K562 (cell line): Measurements from ENCODE around the gene THEMIS. TPM values are rescaled to one million over a fixed set of nuclear protein-coding genes. Genes with fewer than 3 reads are reported as not detected.
"Not testable (repeated sequence)": the region's sequence is repeated elsewhere in the genome, so short reads cannot be mapped to it uniquely, and the experiment has no call there.

ENCODE experiments used
- ATAC-seq: fragments of 200-7000 bp; cut with Tn5 transposase; 3 replicates; pipeline ENCODE4 v1.9.1; 2020; ENCODE audit warnings: moderate library complexity
- BruUV-seq: library from RNA; stranded (reverse); fragments of 400-500 nt; replicated peaks from 2 replicates; lab custom pipeline; 2021; lab: Mats Ljungman, UMichigan
- CTCF ChIA-PET: fragments of 300-600 bp; formaldehyde crosslinking; extraction: SDS; loops from one replicate; lab custom pipeline; 2021; ENCODE audit warnings: low intra/inter-chr PET ratio; lab: Yijun Ruan, JAX
- POLR2A ChIA-PET: fragments of 300-600, 350-650 bp; sonication (Branson Sonifier 250); formaldehyde crosslinking; extraction: SDS; loops from one replicate; lab custom pipeline; 2021; ENCODE audit warnings: antibody characterized with exemption, inconsistent platforms; lab: Yijun Ruan, JAX
- DNase-seq, 4 experiments: peaks; one replicate each; pipeline versions ENCODE4 v3.0.0 to v3.0.0-alpha.2; 2011 to 2018; ENCODE audit warnings: low spot score in 3 of 4, mixed read lengths in 3 of 4; ENCODE audit errors: extremely low read depth in 1 of 4
- FAIRE-seq: peaks from 2 replicates; lab custom pipeline; 2011; peaks lifted over from hg19 to GRCh38; lab: Jason Lieb, UNC
- H2AFZ ChIP-seq: 2 replicates; pipeline ENCODE4 v1.6.0; 2011; ENCODE audit warnings: low read depth, low read length, control low read depth, inconsistent platforms
- H3K27ac ChIP-seq: fragments of 200-600 bp; 3 replicates; pipeline ENCODE4 v1.8.0; 2011; ENCODE audit warnings: low read depth, mild to moderate bottlenecking, control low read depth, inconsistent platforms, low read length, moderate library complexity, mixed read lengths; ENCODE audit errors: extremely low read depth
- H3K27me3 ChIP-seq, 2 experiments: fragments of 300-600 bp in 1 of 2; 2 replicates in 1 of 2; 3 replicates in 1 of 2; pipeline versions ENCODE4 v1.6.0 to v1.8.0; 2011; ENCODE audit warnings: inconsistent platforms in 2 of 2, low read length in 2 of 2, mild to moderate bottlenecking in 1 of 2, mixed read lengths in 1 of 2, moderate library complexity in 1 of 2; ENCODE audit not compliant: control insufficient read depth in 2 of 2, insufficient read depth in 2 of 2
- H3K36me3 ChIP-seq: fragments of 300-600 bp; 3 replicates; pipeline ENCODE4 v1.8.0; 2011; ENCODE audit warnings: mild to moderate bottlenecking, low read length, inconsistent platforms; ENCODE audit not compliant: control insufficient read depth, insufficient read depth
- H3K4me1 ChIP-seq, 2 experiments: fragments of 200-600 bp in 1 of 2; replicated peaks in 1 of 2; 2 replicates in 1 of 2; 3 replicates in 1 of 2; pipeline versions ENCODE4 v1.5.1 to v1.8.0; 2011; ENCODE audit warnings: inconsistent platforms in 2 of 2, low read length in 2 of 2, mild to moderate bottlenecking in 1 of 2, mixed read lengths in 1 of 2, moderate library complexity in 1 of 2; ENCODE audit not compliant: control insufficient read depth in 2 of 2, insufficient read depth in 2 of 2
- H3K4me2 ChIP-seq: 2 replicates; pipeline ENCODE4 v1.6.1; 2011; ENCODE audit warnings: low read length, control low read depth, inconsistent platforms, mixed read lengths; ENCODE audit not compliant: insufficient read depth
- H3K4me3 ChIP-seq: fragments of 200-600 bp; sonication (generic), shearing (Covaris generic); 2 replicates; pipeline ENCODE4 v1.5.1; 2016; ENCODE audit warnings: control low read depth, inconsistent platforms
- H3K79me2 ChIP-seq: fragments of 200-600 bp; 3 replicates; pipeline ENCODE4 v1.8.0; 2011; ENCODE audit warnings: low read length, inconsistent platforms; ENCODE audit not compliant: control insufficient read depth, insufficient read depth
- H3K9ac ChIP-seq, 2 experiments: 2 replicates each; pipeline versions ENCODE4 v1.6.0 to v1.6.1; 2011; ENCODE audit warnings: low read depth in 2 of 2, low read length in 2 of 2, control low read depth in 1 of 2, inconsistent platforms in 1 of 2, mild to moderate bottlenecking in 1 of 2, mixed read lengths in 1 of 2; ENCODE audit not compliant: insufficient read depth in 1 of 2
- H3K9me1 ChIP-seq: one replicate; pipeline ENCODE4 v1.6.0; 2011; ENCODE audit warnings: inconsistent platforms, mild to moderate bottlenecking, low read length, moderate library complexity; ENCODE audit not compliant: control insufficient read depth, insufficient read depth
- H3K9me3 ChIP-seq: replicated peaks from 2 replicates; pipeline ENCODE4 v1.5.1; 2011; ENCODE audit warnings: low read depth, low read length, inconsistent platforms; ENCODE audit not compliant: control insufficient read depth, insufficient read depth
- H4K20me1 ChIP-seq: replicated peaks from 2 replicates; pipeline ENCODE4 v1.6.1; 2011; ENCODE audit warnings: low read length, inconsistent platforms, mixed read lengths; ENCODE audit not compliant: control insufficient read depth, insufficient read depth
- CBX2 ChIP-seq: fragments of 200-600 bp; sonication (generic); IDR thresholded peaks from one replicate; pipeline ENCODE4 v1.6.1; 2012; ENCODE audit warnings: mild to moderate bottlenecking, low read length, inconsistent platforms; ENCODE audit not compliant: insufficient read depth, poor library complexity, severe bottlenecking
- CREB1 ChIP-seq, 2 experiments: sonication (generic) in 1 of 2; formaldehyde crosslinking in 1 of 2; IDR thresholded peaks; 2 replicates each; pipeline versions ENCODE4 v1.6.1 to v1.8.0; 2012 to 2022; ENCODE audit warnings: inconsistent platforms in 1 of 2, mild to moderate bottlenecking in 1 of 2, missing genetic modification reagents in 1 of 2, moderate library complexity in 1 of 2
- FOXJ2 ChIP-seq: fragments of 200-800 bp; sonication (Bioruptor generic); IDR thresholded peaks from 2 replicates; pipeline ENCODE4 v1.6.1; 2016; ENCODE audit warnings: missing genetic modification characterization, missing compliant biosample characterization
- HDGF ChIP-seq: fragments of 450-650 bp; IDR thresholded peaks from 2 replicates; pipeline ENCODE4 v1.6.1; 2016
- KDM5B ChIP-seq: fragments of 200-600 bp; sonication (generic); IDR thresholded peaks from 2 replicates; pipeline ENCODE4 v1.6.1; 2012; ENCODE audit warnings: low read depth, mild to moderate bottlenecking, moderate library complexity, low read length, control low read depth, inconsistent platforms; ENCODE audit not compliant: insufficient replicate concordance
- KLF16 ChIP-seq: IDR thresholded peaks from 2 replicates; pipeline ENCODE4 v1.6.1; 2016; ENCODE audit warnings: antibody characterized with exemption
- MXI1 ChIP-seq: IDR thresholded peaks from 2 replicates; pipeline ENCODE4 v1.6.1; 2011; ENCODE audit warnings: low read depth, mild to moderate bottlenecking, improper control_type of control experiment, low read length
- MYBL2 ChIP-seq, 2 experiments: fragments of 450-650 bp in 1 of 2; sonication (generic) in 1 of 2; formaldehyde crosslinking in 1 of 2; IDR thresholded peaks; 2 replicates each; pipeline versions ENCODE4 v1.6.1 to v1.8.1; 2017 to 2022; ENCODE audit warnings: borderline replicate concordance in 1 of 2, inconsistent platforms in 1 of 2, low read depth in 1 of 2, mild to moderate bottlenecking in 1 of 2, missing genetic modification reagents in 1 of 2, moderate library complexity in 1 of 2
- RBM34 ChIP-seq: fragments of 200-400 bp; formaldehyde crosslinking; IDR thresholded peaks from 2 replicates; pipeline ENCODE4 v1.6.1; 2018; ENCODE audit warnings: low read length, borderline replicate concordance; ENCODE audit not compliant: insufficient read depth
- RFX1 ChIP-seq: fragments of 450-650 bp; IDR thresholded peaks from 2 replicates; pipeline ENCODE4 v1.6.1; 2016; ENCODE audit warnings: mild to moderate bottlenecking, moderate library complexity
- SNIP1 ChIP-seq: fragments of 450-650 bp; IDR thresholded peaks from 2 replicates; pipeline ENCODE4 v1.7.1; 2017; ENCODE audit warnings: low read depth, mild to moderate bottlenecking
- TARDBP ChIP-seq: fragments of 450-650 bp; IDR thresholded peaks from 2 replicates; pipeline ENCODE4 v1.6.1; 2016
- ZNF347 ChIP-seq: fragments of 450-650 bp; formaldehyde crosslinking; IDR thresholded peaks from 2 replicates; pipeline ENCODE4 v1.4.0; 2020; ENCODE audit warnings: low read depth, mild to moderate bottlenecking, moderate library complexity
- ZZZ3 ChIP-seq: fragments of 450-650 bp; IDR thresholded peaks from 2 replicates; pipeline ENCODE4 v1.6.1; 2016; ENCODE audit warnings: antibody characterized with exemption, mild to moderate bottlenecking, moderate library complexity
- in situ Hi-C: fragments of 300-500 bp; cut with MboI; formaldehyde crosslinking; loops from 4 replicates; pipeline ENCODE4 v1.15.0; 2018; ENCODE audit warnings: inconsistent platforms, mixed read lengths
- intact Hi-C: fragments of 100-400 bp; cut with micrococcal nuclease; formaldehyde crosslinking; loops from 2 replicates; pipeline ENCODE4 v1.14.2; 2022
- polyA plus RNA-seq, 8 experiments: library from polyadenylated mRNA; depleted of rRNA in 4 of 8; stranded (reverse) in 5 of 8; unstranded in 3 of 8; fragments of >200 nt; fragmentation: Nextera tagmentation in 2 of 8; fragmentation: Illumina TruSeq in 1 of 8; extraction: Ambion mirVana in 2 of 8; extraction: Trizol in 1 of 8; gene quantifications; 2 replicates each; pipeline versions ENCODE4 v1.2.1 to v1.2.3, GENCODE V29; 2011 to 2014; ENCODE audit warnings: inconsistent platforms in 1 of 8, missing spikeins in 1 of 8
- total RNA-seq, 7 experiments: library from RNA; depleted of rRNA in 6 of 7; stranded (reverse); fragments of >200 nt in 6 of 7; fragmentation: Illumina TruSeq in 2 of 7; extraction: Trizol in 2 of 7; gene quantifications; 2 replicates each; pipeline versions ENCODE4 v1.2.1 to v1.2.3, GENCODE V29; 2011 to 2021; ENCODE audit warnings: low replicate concordance in 1 of 7
- TF ChIP-seq, protein P1 (sequence below): fragments of 450-650 bp; IDR thresholded peaks from 2 replicates; pipeline ENCODE4 v1.6.1; 2017; ENCODE audit warnings: antibody characterized with exemption

The THEMIS gene
- total and polyA plus RNA-seq, 9 of the 15 experiments (the other 6 are each of a cell fraction or from before 2014, with no cell fraction given) = 0.09 TPM; not detected in 8

DNA sequence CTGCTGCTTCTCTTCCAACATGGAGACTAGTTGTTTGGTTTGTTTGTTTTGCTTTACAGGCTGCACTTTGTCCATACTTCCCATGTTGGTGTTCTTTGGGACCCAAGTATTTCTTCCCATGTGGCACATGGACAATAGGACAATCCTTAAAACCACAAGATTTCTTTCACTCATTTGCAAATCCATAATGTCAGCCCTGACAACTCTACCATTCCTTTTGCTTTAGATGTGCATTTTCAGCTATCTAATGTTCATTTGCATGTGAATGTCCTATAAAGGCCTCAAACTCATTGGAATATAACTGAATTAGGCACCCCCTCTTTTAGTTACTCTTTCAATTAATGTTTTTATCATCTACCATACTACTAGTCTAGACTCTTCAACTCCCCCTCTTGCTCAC is 16.7 kb downstream of the THEMIS start:
- no peak overlapping the region for H3K4me2 ChIP-seq
- TF ChIP-seq CBX2 = no peak
- no peak for TF ChIP-seq SNIP1
- TF ChIP-seq RBM34 = no peak
- no peak for TF ChIP-seq KDM5B
- no peak for TF ChIP-seq TARDBP
- TF ChIP-seq, protein P1, sequence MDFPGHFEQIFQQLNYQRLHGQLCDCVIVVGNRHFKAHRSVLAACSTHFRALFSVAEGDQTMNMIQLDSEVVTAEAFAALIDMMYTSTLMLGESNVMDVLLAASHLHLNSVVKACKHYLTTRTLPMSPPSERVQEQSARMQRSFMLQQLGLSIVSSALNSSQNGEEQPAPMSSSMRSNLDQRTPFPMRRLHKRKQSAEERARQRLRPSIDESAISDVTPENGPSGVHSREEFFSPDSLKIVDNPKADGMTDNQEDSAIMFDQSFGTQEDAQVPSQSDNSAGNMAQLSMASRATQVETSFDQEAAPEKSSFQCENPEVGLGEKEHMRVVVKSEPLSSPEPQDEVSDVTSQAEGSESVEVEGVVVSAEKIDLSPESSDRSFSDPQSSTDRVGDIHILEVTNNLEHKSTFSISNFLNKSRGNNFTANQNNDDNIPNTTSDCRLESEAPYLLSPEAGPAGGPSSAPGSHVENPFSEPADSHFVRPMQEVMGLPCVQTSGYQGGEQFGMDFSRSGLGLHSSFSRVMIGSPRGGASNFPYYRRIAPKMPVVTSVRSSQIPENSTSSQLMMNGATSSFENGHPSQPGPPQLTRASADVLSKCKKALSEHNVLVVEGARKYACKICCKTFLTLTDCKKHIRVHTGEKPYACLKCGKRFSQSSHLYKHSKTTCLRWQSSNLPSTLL = no peak
- TF ChIP-seq FOXJ2 (tag) = no peak
- TF ChIP-seq MXI1 = no peak
- no peak for TF ChIP-seq MYBL2 (IDR thresholded peaks at IDR 0.05; ENCODE audit: low read depth)
- no peak for TF ChIP-seq MYBL2 (CRISPR knock-in tag; IDR thresholded peaks at IDR 0.05; ENCODE audit: borderline replicate concordance)
- no peak for TF ChIP-seq RFX1
- TF ChIP-seq KLF16 = no peak
- no peak for TF ChIP-seq CREB1 (IDR thresholded peaks at IDR 0.05)
- no peak for TF ChIP-seq CREB1 (CRISPR knock-in tag; IDR thresholded peaks at IDR 0.05)
- TF ChIP-seq HDGF = no peak
- TF ChIP-seq ZZZ3 = no peak
- TF ChIP-seq ZNF347 (CRISPR knock-in tag) = no peak
- no peak overlapping the region for H3K9ac ChIP-seq
- ChIA-PET POLR2A (no interaction called here), CTCF (no interaction called here)
- H3K27me3 ChIP-seq = no peaks in the 10 kb centered on the region
- no peaks in the 10 kb centered on the region for H3K4me1 ChIP-seq
- no peaks in the 10 kb centered on the region for H3K36me3 ChIP-seq
- no peak overlapping the region for H3K27ac ChIP-seq
- ATAC-seq = no peak
- in situ Hi-C loops (no loop called here), intact Hi-C loops (no loop called here)
- no peak overlapping the region for H2AFZ ChIP-seq
- BruUV-seq = no TSS peak
- H4K20me1 ChIP-seq = no peaks in the 10 kb centered on the region
- FAIRE-seq = no peak
- H3K9me3 ChIP-seq = no peaks in the 10 kb centered on the region; the same call in 1 of the 2 replicates
- no peaks in the 10 kb centered on the region for H3K79me2 ChIP-seq
- H3K9me1 ChIP-seq = no peaks in the 10 kb centered on the region
- no peak overlapping the region for H3K4me3 ChIP-seq
- no peak for DNase-seq

DNA sequence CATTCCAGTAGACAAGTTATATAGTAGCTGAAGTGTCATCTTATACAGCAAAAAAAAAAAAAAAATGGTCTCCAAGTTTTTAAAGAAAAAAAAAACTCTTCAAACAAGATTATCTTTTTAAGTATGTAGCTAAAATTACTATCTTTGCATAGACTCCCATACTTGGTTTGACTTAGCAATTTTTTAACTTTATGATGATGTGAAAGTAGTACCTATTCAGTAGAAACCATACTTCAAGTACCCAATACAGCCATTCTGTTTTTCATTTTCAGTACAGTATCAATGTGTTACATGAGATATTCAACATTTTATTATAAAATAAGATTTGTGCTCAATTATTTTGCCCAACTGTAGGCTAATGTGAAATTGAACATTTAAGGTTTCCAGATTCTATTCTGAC is 18.9 kb downstream of the THEMIS start:
- in situ Hi-C loops, DNase-seq, CTCF ChIA-PET, H3K79me2 ChIP-seq, H3K4me3 ChIP-seq, H3K4me1 ChIP-seq, H3K36me3 ChIP-seq, H3K27me3 ChIP-seq, BruUV-seq, H2AFZ ChIP-seq, POLR2A ChIA-PET, H3K9me3 ChIP-seq, H3K9me1 ChIP-seq, FAIRE-seq, H3K27ac ChIP-seq, H4K20me1 ChIP-seq, intact Hi-C loops, H3K9ac ChIP-seq, ATAC-seq, H3K4me2 ChIP-seq: not testable (repeated sequence)
